ENCODE measurements around the gene C1QL1.

The C1QL1 gene

DNA sequence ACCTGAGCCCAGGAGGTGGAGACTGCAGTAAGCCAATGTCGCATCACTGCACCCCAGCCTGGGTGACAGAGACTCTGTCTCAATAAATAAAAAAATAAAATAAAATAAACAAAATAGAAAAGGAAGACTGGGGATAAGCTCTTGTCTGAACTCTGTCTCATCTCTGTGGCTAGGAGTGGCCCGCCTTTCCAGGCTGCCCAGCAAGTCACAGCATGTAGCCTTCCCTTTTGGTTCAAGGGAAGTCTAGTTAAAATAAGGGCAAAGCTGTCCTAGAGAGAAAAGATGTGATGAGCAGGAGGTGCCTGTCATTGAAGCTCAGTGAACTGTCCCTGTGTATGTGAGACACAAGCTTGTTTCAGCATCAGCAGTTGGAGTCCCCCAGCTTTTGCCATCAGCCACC lies 50.1 kb downstream of the C1QL1 start:
- POLR2A ChIA-PET: interaction anchor here (1.1 to 1.8 kb wide), 2 partner anchors 18 to 102 kb away, joined by 5 to 9 read pairs; a partner anchor contains a TSS

DNA sequence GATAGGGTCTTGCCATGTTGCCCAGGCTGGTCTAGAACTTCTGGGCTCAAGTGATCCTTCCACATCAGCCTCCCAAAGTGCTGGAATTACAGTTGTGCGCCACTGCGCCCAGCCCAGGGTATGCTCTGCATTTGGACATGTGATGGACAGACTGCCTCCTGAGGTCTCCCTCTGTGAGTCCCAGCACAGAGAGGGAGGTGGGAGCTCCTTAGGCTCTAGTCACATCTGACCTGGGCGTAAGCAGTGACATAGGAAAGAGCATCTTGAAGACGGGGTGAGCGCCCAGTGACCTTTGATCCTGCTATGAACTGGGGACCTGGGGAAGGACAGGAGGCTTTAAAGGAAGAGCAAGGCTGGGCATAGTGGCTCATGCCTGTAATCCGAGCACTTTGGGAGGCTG lies 50.6 kb downstream of the C1QL1 start:
- DNase-seq (ENCODE audit: extremely low spot score): no peak
- CTCF ChIA-PET: interaction anchor here (0.6 to 1.0 kb wide), 6 partner anchors 8 to 182 kb away, joined by 3 to 4 read pairs (median 3); no protein-coding TSS in a partner anchor
- POLR2A ChIA-PET: interaction anchor here (1.1 to 1.8 kb wide), 2 partner anchors 17 to 102 kb away, joined by 5 to 9 read pairs; a partner anchor contains a TSS
- TF ChIP-seq LEF1 (IDR thresholded peaks at IDR 0.05; ENCODE audit: borderline replicate concordance): no peak
- no peak for TF ChIP-seq BHLHE40 (IDR thresholded peaks at IDR 0.05; ENCODE audit: borderline replicate concordance)
- TF ChIP-seq FOXA1 (IDR thresholded peaks at IDR 0.05): no peak
- no peak for TF ChIP-seq FOXK2 (IDR thresholded peaks at IDR 0.05)
- TF ChIP-seq CTBP1 (IDR thresholded peaks at IDR 0.05; ENCODE audit: borderline replicate concordance): no peak
- TF ChIP-seq ELF4 (IDR thresholded peaks at IDR 0.05): no peak
- TF ChIP-seq FOXM1 (IDR thresholded peaks at IDR 0.05; ENCODE audit: borderline replicate concordance): no peak
- TF ChIP-seq SUZ12 (IDR thresholded peaks at IDR 0.05): no peak
- no peak for TF ChIP-seq HDGF (IDR thresholded peaks at IDR 0.05; ENCODE audit: borderline replicate concordance)
- TF ChIP-seq L3MBTL2 (conservative IDR thresholded peaks at IDR 0.05): no peak
- no peak for TF ChIP-seq TARDBP (IDR thresholded peaks at IDR 0.05)
- no peak for TF ChIP-seq SP1 (IDR thresholded peaks at IDR 0.05)
- no peak for TF ChIP-seq ARNT (IDR thresholded peaks at IDR 0.05)
- TF ChIP-seq, protein P1, sequence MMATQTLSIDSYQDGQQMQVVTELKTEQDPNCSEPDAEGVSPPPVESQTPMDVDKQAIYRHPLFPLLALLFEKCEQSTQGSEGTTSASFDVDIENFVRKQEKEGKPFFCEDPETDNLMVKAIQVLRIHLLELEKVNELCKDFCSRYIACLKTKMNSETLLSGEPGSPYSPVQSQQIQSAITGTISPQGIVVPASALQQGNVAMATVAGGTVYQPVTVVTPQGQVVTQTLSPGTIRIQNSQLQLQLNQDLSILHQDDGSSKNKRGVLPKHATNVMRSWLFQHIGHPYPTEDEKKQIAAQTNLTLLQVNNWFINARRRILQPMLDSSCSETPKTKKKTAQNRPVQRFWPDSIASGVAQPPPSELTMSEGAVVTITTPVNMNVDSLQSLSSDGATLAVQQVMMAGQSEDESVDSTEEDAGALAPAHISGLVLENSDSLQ (IDR thresholded peaks at IDR 0.05): no peak
- no peak for TF ChIP-seq ZNF384 (IDR thresholded peaks at IDR 0.05)
- TF ChIP-seq NFRKB (IDR thresholded peaks at IDR 0.05): no peak

More for the DNA sequence above, 50.1 kb downstream of the C1QL1 start:
- CTCF ChIA-PET: interaction anchor here (0.6 to 1.0 kb wide), 5 partner anchors 42 to 181 kb away, joined by 3 to 4 read pairs (median 3); no protein-coding TSS in a partner anchor
- DNase-seq (ENCODE audit: extremely low spot score): no peak
- TF ChIP-seq ELF4 (IDR thresholded peaks at IDR 0.05): no peak
- no peak for TF ChIP-seq BHLHE40 (IDR thresholded peaks at IDR 0.05; ENCODE audit: borderline replicate concordance)
- TF ChIP-seq LEF1 (IDR thresholded peaks at IDR 0.05; ENCODE audit: borderline replicate concordance): no peak
- no peak for TF ChIP-seq HDGF (IDR thresholded peaks at IDR 0.05; ENCODE audit: borderline replicate concordance)

GRCh38 chr17:44916781-44917241 lies 51.3 kb downstream of the C1QL1 start:
- no peak for DNase-seq (ENCODE audit: extremely low spot score)
- ChIA-PET POLR2A (no interaction called here), CTCF (interaction anchor here (0.6 to 2.8 kb wide), 2 partner anchors 9 to 106 kb away, joined by 3 to 8 read pairs; no protein-coding TSS in a partner anchor)
- no peak for TF ChIP-seq ELF4 (IDR thresholded peaks at IDR 0.05)

DNA sequence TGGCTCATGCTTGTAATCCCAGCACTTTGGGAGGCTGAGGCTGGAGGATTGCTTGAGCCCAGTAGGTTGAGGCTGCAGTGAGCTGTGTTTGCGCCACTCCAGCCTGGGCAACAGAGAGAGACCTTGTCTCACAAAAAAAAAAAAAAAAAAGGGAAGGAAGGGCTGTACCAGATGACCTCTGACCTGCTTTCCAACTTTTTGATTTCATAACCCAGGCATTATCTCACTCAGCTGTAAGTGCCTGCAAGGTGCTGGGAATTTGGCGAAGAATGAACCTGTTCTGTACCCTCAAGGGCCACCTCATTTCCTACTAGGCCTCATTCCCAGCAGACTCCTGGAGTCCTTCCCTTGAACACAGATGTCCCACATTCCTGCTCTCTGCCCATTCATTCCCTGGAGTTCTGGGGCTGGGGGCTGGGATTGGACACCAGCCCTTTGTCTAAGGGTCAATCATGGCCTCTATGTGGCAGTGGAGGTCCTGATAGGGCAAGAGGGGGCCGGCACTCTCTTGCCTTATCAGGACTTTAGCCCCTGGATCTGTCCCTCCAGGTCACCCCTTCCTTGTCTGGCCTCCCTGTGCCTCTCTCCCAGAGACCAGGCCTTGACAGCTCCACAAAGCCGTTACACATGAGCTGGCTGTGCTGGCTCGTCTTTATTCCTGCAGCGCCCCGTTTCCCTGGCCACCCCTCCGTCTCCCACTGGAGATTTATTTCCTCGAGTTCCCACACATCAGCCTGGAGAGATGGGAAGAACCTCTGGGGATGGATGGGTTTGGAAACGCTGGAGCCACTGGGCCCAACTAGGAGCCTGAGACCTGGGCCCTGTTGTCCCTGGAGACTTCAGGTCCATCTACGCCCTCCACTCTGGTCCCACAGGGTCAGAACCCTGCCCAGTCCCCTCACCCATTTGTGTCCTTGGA lies 52.0 kb downstream of the C1QL1 start:
- TF ChIP-seq ARNT (IDR thresholded peaks at IDR 0.05) (no peak), ELF4 (IDR thresholded peaks at IDR 0.05) (no peak), BHLHE40 (IDR thresholded peaks at IDR 0.05; ENCODE audit: borderline replicate concordance) (no peak), SUZ12 (IDR thresholded peaks at IDR 0.05) (no peak), CTBP1 (IDR thresholded peaks at IDR 0.05; ENCODE audit: borderline replicate concordance) (no peak), FOXK2 (IDR thresholded peaks at IDR 0.05) (no peak), L3MBTL2 (conservative IDR thresholded peaks at IDR 0.05) (no peak), FOXA1 (IDR thresholded peaks at IDR 0.05) (no peak), FOXM1 (IDR thresholded peaks at IDR 0.05; ENCODE audit: borderline replicate concordance) (no peak), TARDBP (IDR thresholded peaks at IDR 0.05) (no peak), LEF1 (IDR thresholded peaks at IDR 0.05; ENCODE audit: borderline replicate concordance) (no peak), SP1 (IDR thresholded peaks at IDR 0.05) (no peak), HDGF (IDR thresholded peaks at IDR 0.05; ENCODE audit: borderline replicate concordance) (no peak), ZNF384 (IDR thresholded peaks at IDR 0.05) (no peak), NFRKB (IDR thresholded peaks at IDR 0.05) (no peak)
- TF ChIP-seq, protein P1 (IDR thresholded peaks at IDR 0.05): no peak
- ChIA-PET POLR2A (no interaction called here), CTCF (interaction anchor here (2.8 kb wide), 1 partner anchor 106 kb away, joined by 8 read pairs; no protein-coding TSS in a partner anchor)
- no peak for DNase-seq (ENCODE audit: extremely low spot score)

GRCh38 chr17:44915321-44915726 lies 52.8 kb downstream of the C1QL1 start, which contains the start of gene GFAP:
Gene GFAP, minus strand, starts transcription at chr17:44915500. Its CDS starts 14 bp downstream, at chr17:44915486.
- DNase-seq (ENCODE audit: extremely low spot score): no peak
- ChIA-PET POLR2A (no interaction called here), CTCF (interaction anchor here (2.8 kb wide), 1 partner anchor 107 kb away, joined by 8 read pairs; no protein-coding TSS in a partner anchor)
- TF ChIP-seq, protein P1 (IDR thresholded peaks at IDR 0.05): no peak
- TF ChIP-seq SUZ12 (IDR thresholded peaks at IDR 0.05): no peak
- no peak for TF ChIP-seq CTBP1 (IDR thresholded peaks at IDR 0.05; ENCODE audit: borderline replicate concordance)
- TF ChIP-seq SP1 (IDR thresholded peaks at IDR 0.05): no peak
- TF ChIP-seq ARNT (IDR thresholded peaks at IDR 0.05): no peak
- TF ChIP-seq FOXK2 (IDR thresholded peaks at IDR 0.05): no peak
- TF ChIP-seq BHLHE40 (IDR thresholded peaks at IDR 0.05; ENCODE audit: borderline replicate concordance): no peak
- no peak for TF ChIP-seq FOXA1 (IDR thresholded peaks at IDR 0.05)
- TF ChIP-seq L3MBTL2 (conservative IDR thresholded peaks at IDR 0.05): no peak
- TF ChIP-seq NFRKB (IDR thresholded peaks at IDR 0.05): no peak
- TF ChIP-seq LEF1 (IDR thresholded peaks at IDR 0.05; ENCODE audit: borderline replicate concordance): no peak
- no peak for TF ChIP-seq TARDBP (IDR thresholded peaks at IDR 0.05)
- TF ChIP-seq HDGF (IDR thresholded peaks at IDR 0.05; ENCODE audit: borderline replicate concordance): no peak
- no peak for TF ChIP-seq ZNF384 (IDR thresholded peaks at IDR 0.05)
- no peak for TF ChIP-seq ELF4 (IDR thresholded peaks at IDR 0.05)
- no peak for TF ChIP-seq FOXM1 (IDR thresholded peaks at IDR 0.05; ENCODE audit: borderline replicate concordance)

Measured in HEK293T (cell line).